Peyer's patch (tissue), 4 donors: ENCODE data around the gene RRAD.

Experiments used
- CTCF ChIP-seq, 6 experiments: fragments of 450-650 bp in 4 of 6; fragments of 200-600 bp in 2 of 6; sonication (generic) in 1 of 6; IDR thresholded peaks; one replicate each; pipeline ENCODE4 v1.5.1; 2017 to 2019; ENCODE audit warnings: antibody characterized with exemption in 6 of 6, mild to moderate bottlenecking in 3 of 6, moderate library complexity in 1 of 6
- POLR2A ChIP-seq, 2 donors: fragments of 450-650 bp; IDR thresholded peaks; one replicate each; pipeline ENCODE4 v1.5.1; 2017; ENCODE audit warnings: antibody characterized with exemption in 2 of 2, mild to moderate bottlenecking in 2 of 2, moderate library complexity in 2 of 2

DNA sequence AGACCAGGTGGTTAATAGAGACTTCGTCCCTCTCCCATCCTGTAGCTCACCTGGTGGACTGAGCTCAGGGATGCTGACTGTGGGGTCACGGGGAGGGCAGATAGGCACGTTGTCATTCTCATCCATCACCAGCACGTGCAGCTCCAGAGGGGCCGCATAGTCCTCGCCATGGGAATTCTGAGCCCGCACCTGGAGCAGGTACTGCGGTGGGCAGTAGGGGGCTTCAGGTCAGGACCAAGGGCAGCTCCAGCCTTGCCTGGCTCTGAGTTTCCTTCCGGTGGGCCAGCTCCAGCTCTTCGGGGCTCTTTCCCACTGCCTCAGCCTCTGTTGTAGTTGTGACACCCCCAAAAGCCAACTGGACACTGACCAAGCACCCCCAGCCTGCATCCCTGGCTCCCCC lies 12.3 kb downstream of the RRAD start:
- TF ChIP-seq CTCF (IDR thresholded peaks at IDR 0.05) (no peak), POLR2A (IDR thresholded peaks at IDR 0.05) (no peak)
